ENCODE measurements around the gene PYY.

Gene PYY

GRCh38 chr17:43992641-43993040 lies 38.9 kb upstream of the PYY start:
- TF ChIP-seq TEAD4 (IDR thresholded peaks at IDR 0.05) (no peak), NFIC (IDR thresholded peaks at IDR 0.05) (no peak), FOXM1 (IDR thresholded peaks at IDR 0.05; ENCODE audit: borderline replicate concordance, low read depth) (no peak)
- TF ChIP-seq, protein P1, sequence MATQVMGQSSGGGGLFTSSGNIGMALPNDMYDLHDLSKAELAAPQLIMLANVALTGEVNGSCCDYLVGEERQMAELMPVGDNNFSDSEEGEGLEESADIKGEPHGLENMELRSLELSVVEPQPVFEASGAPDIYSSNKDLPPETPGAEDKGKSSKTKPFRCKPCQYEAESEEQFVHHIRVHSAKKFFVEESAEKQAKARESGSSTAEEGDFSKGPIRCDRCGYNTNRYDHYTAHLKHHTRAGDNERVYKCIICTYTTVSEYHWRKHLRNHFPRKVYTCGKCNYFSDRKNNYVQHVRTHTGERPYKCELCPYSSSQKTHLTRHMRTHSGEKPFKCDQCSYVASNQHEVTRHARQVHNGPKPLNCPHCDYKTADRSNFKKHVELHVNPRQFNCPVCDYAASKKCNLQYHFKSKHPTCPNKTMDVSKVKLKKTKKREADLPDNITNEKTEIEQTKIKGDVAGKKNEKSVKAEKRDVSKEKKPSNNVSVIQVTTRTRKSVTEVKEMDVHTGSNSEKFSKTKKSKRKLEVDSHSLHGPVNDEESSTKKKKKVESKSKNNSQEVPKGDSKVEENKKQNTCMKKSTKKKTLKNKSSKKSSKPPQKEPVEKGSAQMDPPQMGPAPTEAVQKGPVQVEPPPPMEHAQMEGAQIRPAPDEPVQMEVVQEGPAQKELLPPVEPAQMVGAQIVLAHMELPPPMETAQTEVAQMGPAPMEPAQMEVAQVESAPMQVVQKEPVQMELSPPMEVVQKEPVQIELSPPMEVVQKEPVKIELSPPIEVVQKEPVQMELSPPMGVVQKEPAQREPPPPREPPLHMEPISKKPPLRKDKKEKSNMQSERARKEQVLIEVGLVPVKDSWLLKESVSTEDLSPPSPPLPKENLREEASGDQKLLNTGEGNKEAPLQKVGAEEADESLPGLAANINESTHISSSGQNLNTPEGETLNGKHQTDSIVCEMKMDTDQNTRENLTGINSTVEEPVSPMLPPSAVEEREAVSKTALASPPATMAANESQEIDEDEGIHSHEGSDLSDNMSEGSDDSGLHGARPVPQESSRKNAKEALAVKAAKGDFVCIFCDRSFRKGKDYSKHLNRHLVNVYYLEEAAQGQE (IDR thresholded peaks at IDR 0.05; ENCODE audit: low read depth) = no peak

GRCh38 chr17:43988301-43988700 lies 34.6 kb upstream of the PYY start:
- no peak for TF ChIP-seq MAX (IDR thresholded peaks at IDR 0.05)
- no peak for TF ChIP-seq RAD21 (IDR thresholded peaks at IDR 0.05; ENCODE audit: low read depth)
- no peak for TF ChIP-seq YY1 (IDR thresholded peaks at IDR 0.05; ENCODE audit: low read depth)
- TF ChIP-seq, protein P1 (IDR thresholded peaks at IDR 0.05; ENCODE audit: low read depth) = no peak
- TF ChIP-seq NFIC (IDR thresholded peaks at IDR 0.05) = no peak
- TF ChIP-seq EGR1 (IDR thresholded peaks at IDR 0.05) = no peak
- TF ChIP-seq, protein P2, sequence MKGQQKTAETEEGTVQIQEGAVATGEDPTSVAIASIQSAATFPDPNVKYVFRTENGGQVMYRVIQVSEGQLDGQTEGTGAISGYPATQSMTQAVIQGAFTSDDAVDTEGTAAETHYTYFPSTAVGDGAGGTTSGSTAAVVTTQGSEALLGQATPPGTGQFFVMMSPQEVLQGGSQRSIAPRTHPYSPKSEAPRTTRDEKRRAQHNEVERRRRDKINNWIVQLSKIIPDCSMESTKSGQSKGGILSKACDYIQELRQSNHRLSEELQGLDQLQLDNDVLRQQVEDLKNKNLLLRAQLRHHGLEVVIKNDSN (IDR thresholded peaks at IDR 0.05) = no peak
- TF ChIP-seq TEAD4 (IDR thresholded peaks at IDR 0.05) = no peak
- TF ChIP-seq EP300 (IDR thresholded peaks at IDR 0.05; ENCODE audit: borderline replicate concordance) = no peak
- TF ChIP-seq ZBTB7A (IDR thresholded peaks at IDR 0.05; ENCODE audit: low read depth) = no peak
- no peak for TF ChIP-seq CEBPB (IDR thresholded peaks at IDR 0.05)
- no peak for TF ChIP-seq FOXM1 (IDR thresholded peaks at IDR 0.05; ENCODE audit: borderline replicate concordance, low read depth)
- TF ChIP-seq CREB1 (IDR thresholded peaks at IDR 0.05; ENCODE audit: low read depth) = no peak
- TF ChIP-seq TCF12 (IDR thresholded peaks at IDR 0.05; ENCODE audit: low read depth) = no peak
- no peak for TF ChIP-seq TAF1 (IDR thresholded peaks at IDR 0.05; ENCODE audit: low read depth)

DNA sequence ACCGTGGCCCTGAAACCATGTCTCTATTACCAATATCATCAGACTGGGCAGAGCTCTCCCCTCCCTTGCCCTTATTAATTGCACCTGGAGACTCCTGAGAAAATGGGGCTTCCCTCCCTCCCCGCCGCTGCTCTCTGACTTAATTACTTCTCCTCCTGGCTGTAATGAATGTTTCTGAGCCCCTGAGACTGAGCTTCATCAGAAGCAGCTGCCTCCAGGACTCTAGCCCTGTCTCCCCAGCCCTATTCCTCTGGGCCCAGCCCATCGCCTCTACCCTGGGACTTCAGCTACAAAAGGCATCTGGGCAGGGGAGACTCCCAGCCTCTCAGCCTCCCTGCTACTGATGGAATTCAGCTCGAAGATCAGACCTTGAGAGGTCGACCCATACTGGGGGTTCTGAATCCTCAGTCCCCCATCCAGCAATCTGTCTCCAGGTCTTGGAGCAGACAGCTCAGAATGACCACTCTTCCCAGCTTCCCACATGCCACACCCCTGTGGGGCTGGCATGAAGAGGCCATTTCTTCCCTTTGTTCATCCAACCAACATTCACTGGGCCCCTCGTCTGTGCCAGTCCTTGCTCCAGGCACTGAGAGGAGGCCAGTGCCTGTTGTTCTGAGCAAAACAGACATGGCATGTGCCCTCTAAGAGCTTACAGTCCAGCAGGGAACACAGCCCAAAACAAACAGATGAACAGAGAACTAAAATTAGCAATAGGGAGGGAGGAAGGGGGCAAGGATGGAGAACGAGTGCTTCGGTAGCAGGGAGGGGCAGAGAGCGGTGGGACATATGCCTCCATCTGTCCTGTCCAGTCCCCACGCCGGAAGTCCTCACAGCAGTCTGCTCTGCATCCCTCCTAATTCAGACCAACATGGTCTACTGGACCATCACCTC lies 33.6 kb upstream of the PYY start:
- TF ChIP-seq CREB1 (IDR thresholded peaks at IDR 0.05; ENCODE audit: low read depth) = no peak
- TF ChIP-seq CEBPB (IDR thresholded peaks at IDR 0.05) = no peak
- no peak for TF ChIP-seq MAX (IDR thresholded peaks at IDR 0.05)
- TF ChIP-seq ZBTB7A (IDR thresholded peaks at IDR 0.05; ENCODE audit: low read depth) = no peak
- no peak for TF ChIP-seq TCF12 (IDR thresholded peaks at IDR 0.05; ENCODE audit: low read depth)
- no peak for TF ChIP-seq FOXM1 (IDR thresholded peaks at IDR 0.05; ENCODE audit: borderline replicate concordance, low read depth)
- no peak for TF ChIP-seq NFIC (IDR thresholded peaks at IDR 0.05)
- TF ChIP-seq, protein P2 (IDR thresholded peaks at IDR 0.05) = no peak
- no peak for TF ChIP-seq EP300 (IDR thresholded peaks at IDR 0.05; ENCODE audit: borderline replicate concordance)
- TF ChIP-seq YY1 (IDR thresholded peaks at IDR 0.05; ENCODE audit: low read depth) = no peak
- TF ChIP-seq TEAD4 (IDR thresholded peaks at IDR 0.05) = no peak
- no peak for TF ChIP-seq RAD21 (IDR thresholded peaks at IDR 0.05; ENCODE audit: low read depth)
- TF ChIP-seq, protein P1 (IDR thresholded peaks at IDR 0.05; ENCODE audit: low read depth) = no peak
- TF ChIP-seq TAF1 (IDR thresholded peaks at IDR 0.05; ENCODE audit: low read depth) = no peak
- TF ChIP-seq EGR1 (IDR thresholded peaks at IDR 0.05) = no peak

Data from Ishikawa (cell line).